GM21528 (cell line): ENCODE data around the gene GJA4.
"Not testable (repeated sequence)": the region's sequence is repeated elsewhere in the genome, so short reads cannot be mapped to it uniquely, and the experiment has no call there.

ENCODE experiments used
- ATAC-seq: cut with Tn5 transposase; IDR thresholded peaks from one replicate; pipeline ENCODE4 v1.9.1; 2021; ENCODE audit warnings: mild to moderate bottlenecking, moderate library complexity; ENCODE audit not compliant: unreplicated experiment, low FRiP score

The GJA4 gene

GRCh38 chr1:34786521-34787325, 6.1 kb upstream of the GJA4 start:
- ATAC-seq, result no peak

- no peak for ATAC-seq
These were observed 5.1 kb upstream of the GJA4 start for GRCh38 chr1:34787461-34788420.

- ATAC-seq, result no peak
These were observed 1.8 kb upstream of the GJA4 start for GRCh38 chr1:34790985-34791384.

GRCh38 chr1:34792424-34792823, 375 bp upstream of the GJA4 start:
- no peak for ATAC-seq

- ATAC-seq, result no peak
These were observed 1.4 kb downstream of the GJA4 start for GRCh38 chr1:34794001-34794789.

- no peak for ATAC-seq
These were observed 2.0 kb downstream of the GJA4 start for GRCh38 chr1:34794790-34795180.

- no peak for ATAC-seq
These were observed 3.1 kb downstream of the GJA4 start for GRCh38 chr1:34795916-34796315.

GRCh38 chr1:34796990-34797389, 4.2 kb downstream of the GJA4 start:
- peak; percentile 80 for ATAC-seq

- no peak for ATAC-seq
These were observed 7.4 kb downstream of the GJA4 start for GRCh38 chr1:34800214-34800613.

- no peak for ATAC-seq
These were observed 11.0 kb downstream of the GJA4 start for GRCh38 chr1:34803770-34804169.

GRCh38 chr1:34806396-34806795, 13.6 kb downstream of the GJA4 start:
- no peak for ATAC-seq

GRCh38 chr1:34808051-34808810, 15.4 kb downstream of the GJA4 start:
- ATAC-seq, result no peak

- not testable (repeated sequence) for ATAC-seq
These were observed 18.0 kb downstream of the GJA4 start for GRCh38 chr1:34810781-34811180.

- ATAC-seq, result no peak
These were observed 23.5 kb downstream of the GJA4 start for GRCh38 chr1:34816332-34816731.

GRCh38 chr1:34816778-34817177, 24.0 kb downstream of the GJA4 start:
- no peak for ATAC-seq

- not testable (repeated sequence) for ATAC-seq
These were observed 26.1 kb downstream of the GJA4 start for GRCh38 chr1:34818862-34819261.

- ATAC-seq, result no peak
These were observed 29.4 kb downstream of the GJA4 start for GRCh38 chr1:34822202-34822601.

- ATAC-seq, result no peak
These were observed 32.1 kb downstream of the GJA4 start for GRCh38 chr1:34824817-34825454.

- no peak for ATAC-seq
These were observed 32.8 kb downstream of the GJA4 start for GRCh38 chr1:34825455-34826091.
